ENCODE data around the gene BIN1.

DNA sequence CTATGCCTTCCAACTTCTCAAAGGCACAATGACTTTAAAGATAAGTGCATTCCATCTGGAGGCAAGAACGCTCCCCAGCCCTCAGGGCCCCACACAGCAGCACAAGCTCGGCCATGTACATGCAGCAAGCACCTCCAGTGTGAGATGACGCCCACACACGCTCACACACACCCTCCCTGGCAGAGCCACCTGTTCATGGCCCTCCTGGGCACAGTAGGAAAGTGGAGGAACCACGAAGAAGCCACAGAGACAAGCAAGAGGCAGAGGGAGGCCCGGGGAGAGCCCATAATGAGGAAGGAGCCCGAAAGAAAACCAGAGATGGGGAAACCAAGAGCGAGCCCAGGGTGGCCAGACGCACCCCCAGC is 21.7 kb downstream of the BIN1 start:
- no peak for TF ChIP-seq CTCF (IDR thresholded peaks at IDR 0.05)
- TF ChIP-seq EP300 (IDR thresholded peaks at IDR 0.05) = no peak
- no peak for TF ChIP-seq POLR2A (IDR thresholded peaks at IDR 0.05)
